B cell (primary cell): ENCODE data around the gene RNASE8.

ENCODE experiments used
- CTCF ChIP-seq: fragments of 200-600 bp; IDR thresholded peaks from one replicate; pipeline ENCODE4 v1.8.0; 2022; ENCODE audit warnings: antibody characterized with exemption, mild to moderate bottlenecking
- EZH2 ChIP-seq: IDR thresholded peaks from 2 replicates; pipeline ENCODE4 v1.6.1; 2012; ENCODE audit warnings: borderline replicate concordance, low read depth, mild to moderate bottlenecking, moderate library complexity, low read length; ENCODE audit not compliant: insufficient read depth, poor library complexity, severe bottlenecking

- TF ChIP-seq CTCF (no peak), EZH2 (no peak)
Measured at GRCh38 chr14:21063479-21063878, 5.9 kb downstream of the RNASE8 start.
